NCI-H446 (cell line): ENCODE data around the gene REEP2.
"Not testable (repeated sequence)": the region's sequence is repeated elsewhere in the genome, so short reads cannot be mapped to it uniquely, and the experiment has no call there.

Source experiments
- DNase-seq, 2 experiments: peaks; one replicate each; lab custom pipeline; 2025; lab: John Stamatoyannopoulos, UW

The REEP2 gene

DNA sequence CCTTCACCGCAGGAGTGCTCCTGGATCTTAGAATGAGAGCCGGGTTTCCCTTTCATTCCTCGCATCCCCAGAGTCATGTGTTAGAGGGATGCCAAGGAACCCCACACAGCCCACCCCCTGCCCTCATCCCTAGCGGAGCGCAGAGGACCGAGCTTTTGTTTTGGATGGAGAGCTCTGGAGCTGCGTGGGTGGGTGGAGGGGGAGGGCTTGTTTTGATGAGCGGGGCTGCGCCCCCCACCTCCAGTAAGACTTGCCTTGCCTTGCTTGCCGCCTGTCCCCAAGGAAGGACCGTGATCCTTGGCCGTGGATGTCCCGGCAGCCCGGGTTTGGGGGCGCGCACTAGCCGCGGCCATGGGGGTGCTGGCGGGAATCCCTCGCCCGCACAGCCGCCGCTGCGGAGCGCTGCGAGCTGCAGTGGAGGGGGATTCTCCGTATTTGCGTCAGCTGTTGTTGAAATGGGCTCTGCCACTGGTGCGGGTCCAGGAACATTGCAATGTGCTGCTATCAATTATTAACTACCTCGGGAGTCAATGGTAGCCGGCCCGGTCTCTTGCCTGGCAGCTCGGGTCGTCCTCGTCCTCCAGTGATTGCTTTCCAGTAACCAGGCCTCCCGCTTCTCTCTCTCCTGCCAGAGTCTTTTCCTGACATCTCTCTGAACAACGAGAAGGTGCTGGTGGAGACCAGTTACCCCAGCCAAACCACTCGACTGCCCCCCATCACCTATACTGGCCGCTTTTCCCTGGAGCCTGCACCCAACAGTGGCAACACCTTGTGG lies 27.5 kb downstream of the REEP2 start:
- no peak for DNase-seq

DNA sequence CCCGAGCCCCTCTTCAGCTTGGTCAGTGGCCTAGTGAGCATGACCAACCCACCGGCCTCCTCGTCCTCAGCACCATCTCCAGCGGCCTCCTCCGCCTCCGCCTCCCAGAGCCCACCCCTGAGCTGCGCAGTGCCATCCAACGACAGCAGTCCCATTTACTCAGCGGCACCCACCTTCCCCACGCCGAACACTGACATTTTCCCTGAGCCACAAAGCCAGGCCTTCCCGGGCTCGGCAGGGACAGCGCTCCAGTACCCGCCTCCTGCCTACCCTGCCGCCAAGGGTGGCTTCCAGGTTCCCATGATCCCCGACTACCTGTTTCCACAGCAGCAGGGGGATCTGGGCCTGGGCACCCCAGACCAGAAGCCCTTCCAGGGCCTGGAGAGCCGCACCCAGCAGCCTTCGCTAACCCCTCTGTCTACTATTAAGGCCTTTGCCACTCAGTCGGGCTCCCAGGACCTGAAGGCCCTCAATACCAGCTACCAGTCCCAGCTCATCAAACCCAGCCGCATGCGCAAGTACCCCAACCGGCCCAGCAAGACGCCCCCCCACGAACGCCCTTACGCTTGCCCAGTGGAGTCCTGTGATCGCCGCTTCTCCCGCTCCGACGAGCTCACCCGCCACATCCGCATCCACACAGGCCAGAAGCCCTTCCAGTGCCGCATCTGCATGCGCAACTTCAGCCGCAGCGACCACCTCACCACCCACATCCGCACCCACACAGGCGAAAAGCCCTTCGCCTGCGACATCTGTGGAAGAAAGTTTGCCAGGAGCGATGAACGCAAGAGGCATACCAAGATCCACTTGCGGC lies 28.2 kb downstream of the REEP2 start:
- DNase-seq, result no peak

DNA sequence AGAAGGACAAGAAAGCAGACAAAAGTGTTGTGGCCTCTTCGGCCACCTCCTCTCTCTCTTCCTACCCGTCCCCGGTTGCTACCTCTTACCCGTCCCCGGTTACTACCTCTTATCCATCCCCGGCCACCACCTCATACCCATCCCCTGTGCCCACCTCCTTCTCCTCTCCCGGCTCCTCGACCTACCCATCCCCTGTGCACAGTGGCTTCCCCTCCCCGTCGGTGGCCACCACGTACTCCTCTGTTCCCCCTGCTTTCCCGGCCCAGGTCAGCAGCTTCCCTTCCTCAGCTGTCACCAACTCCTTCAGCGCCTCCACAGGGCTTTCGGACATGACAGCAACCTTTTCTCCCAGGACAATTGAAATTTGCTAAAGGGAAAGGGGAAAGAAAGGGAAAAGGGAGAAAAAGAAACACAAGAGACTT lies 28.9 kb downstream of the REEP2 start:
- DNase-seq, result no peak

DNA sequence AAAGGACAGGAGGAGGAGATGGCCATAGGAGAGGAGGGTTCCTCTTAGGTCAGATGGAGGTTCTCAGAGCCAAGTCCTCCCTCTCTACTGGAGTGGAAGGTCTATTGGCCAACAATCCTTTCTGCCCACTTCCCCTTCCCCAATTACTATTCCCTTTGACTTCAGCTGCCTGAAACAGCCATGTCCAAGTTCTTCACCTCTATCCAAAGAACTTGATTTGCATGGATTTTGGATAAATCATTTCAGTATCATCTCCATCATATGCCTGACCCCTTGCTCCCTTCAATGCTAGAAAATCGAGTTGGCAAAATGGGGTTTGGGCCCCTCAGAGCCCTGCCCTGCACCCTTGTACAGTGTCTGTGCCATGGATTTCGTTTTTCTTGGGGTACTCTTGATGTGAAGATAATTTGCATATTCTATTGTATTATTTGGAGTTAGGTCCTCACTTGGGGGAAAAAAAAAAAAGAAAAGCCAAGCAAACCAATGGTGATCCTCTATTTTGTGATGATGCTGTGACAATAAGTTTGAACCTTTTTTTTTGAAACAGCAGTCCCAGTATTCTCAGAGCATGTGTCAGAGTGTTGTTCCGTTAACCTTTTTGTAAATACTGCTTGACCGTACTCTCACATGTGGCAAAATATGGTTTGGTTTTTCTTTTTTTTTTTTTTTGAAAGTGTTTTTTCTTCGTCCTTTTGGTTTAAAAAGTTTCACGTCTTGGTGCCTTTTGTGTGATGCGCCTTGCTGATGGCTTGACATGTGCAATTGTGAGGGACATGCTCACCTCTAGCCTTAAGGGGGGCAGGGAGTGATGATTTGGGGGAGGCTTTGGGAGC lies 29.5 kb downstream of the REEP2 start:
- DNase-seq, result no peak

DNA sequence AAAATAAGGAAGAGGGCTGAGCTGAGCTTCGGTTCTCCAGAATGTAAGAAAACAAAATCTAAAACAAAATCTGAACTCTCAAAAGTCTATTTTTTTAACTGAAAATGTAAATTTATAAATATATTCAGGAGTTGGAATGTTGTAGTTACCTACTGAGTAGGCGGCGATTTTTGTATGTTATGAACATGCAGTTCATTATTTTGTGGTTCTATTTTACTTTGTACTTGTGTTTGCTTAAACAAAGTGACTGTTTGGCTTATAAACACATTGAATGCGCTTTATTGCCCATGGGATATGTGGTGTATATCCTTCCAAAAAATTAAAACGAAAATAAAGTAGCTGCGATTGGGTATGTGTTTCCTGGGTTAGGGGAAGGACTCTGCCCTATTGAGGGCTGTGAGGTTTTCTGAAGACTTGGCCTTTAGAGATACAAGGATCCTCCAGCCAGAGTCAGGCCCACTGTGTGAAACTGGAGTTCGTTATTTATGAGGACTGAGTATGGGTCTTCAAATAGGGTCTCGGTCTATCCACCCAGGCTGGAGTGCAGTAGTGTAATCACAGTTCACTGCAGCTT lies 30.2 kb downstream of the REEP2 start:
- no peak for DNase-seq

DNA sequence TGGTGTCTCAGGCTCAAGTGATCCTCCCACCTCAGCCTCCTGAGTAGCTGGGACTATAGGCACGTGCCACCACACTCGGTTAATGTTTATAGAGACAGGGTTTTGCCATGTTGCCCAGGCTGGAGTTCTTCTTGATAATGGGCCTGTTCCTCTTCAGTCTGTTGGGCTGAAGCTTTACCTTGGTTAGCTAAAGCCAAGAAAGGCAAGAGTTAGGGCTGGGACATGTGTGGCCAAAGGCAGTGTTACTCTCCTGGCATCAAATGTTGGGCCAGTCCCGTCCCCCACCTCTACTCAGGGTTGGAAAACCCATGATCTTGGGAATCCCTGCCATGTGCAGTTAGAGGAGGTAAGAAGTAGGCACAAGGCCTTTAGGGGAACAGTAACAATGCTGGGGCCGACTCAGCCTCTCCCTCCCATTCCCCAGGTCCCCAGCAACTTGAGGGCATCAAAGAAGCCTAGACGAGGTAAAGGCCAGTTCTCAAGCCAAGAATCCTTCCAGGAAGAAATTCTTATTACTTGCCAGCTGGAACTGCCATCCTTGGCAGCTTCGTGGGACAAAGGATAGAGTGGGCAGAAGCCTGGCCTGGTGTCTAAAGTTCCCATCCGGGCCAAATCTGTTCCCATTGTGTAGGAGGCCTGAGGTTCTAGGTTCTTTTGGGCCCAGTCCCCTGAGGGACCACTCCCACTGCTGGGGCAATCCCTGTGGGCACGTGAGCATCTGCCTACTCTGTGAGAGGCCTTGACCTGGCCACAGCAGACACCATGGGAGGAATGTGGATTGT lies 30.9 kb downstream of the REEP2 start:
- DNase-seq, result peak in 1 of 2 experiments; percentile 85

DNA sequence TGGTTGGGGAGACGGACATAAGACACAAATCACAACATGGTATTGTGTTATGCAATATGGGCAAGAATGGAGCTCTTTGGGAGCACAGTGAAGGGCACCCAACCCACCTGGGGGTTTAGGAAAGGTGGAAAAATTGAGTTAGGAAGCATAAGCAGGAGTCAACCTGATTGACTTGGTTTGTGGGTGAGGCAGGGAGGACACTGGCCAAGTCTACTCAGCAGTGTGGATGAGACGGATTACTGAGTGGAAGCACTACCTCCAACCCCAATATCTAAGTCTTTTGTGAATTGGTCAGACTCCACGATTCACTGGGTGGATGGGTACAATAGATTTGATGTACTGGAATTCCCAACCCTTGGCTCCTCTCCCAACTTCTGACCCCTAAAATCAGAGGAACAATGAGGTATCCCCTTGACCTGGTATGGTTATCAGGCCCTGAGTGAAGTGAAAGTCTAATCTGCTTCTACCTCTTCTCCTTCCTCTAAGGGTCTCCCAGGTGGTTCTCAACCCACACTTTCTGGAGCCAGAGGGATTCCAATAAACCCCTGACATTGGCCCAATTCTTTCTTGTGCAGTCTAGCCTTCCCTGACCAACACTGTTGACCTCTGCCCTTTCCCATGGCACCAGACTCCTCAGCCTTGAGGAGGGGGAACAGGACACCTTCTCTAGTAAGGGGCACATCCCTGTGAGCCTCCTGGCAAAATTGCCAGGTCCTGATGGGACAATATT lies 31.6 kb downstream of the REEP2 start:
- DNase-seq, result peak in 1 of 2 experiments; percentile 85

DNA sequence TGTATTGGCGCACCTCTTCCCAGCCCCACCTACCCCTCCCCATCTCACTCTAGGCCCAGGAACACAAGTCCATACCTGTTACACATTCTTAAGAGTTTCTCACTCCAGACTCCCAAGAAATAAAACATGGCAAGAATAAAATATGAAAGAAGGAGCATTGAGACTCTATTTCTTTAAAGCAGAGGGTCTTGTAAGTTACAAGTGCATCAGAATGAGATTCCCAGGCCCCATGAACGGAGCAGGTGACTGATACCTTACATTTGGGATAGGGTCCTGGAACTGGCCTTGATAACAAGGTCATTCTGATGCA lies 32.1 kb downstream of the REEP2 start:
- DNase-seq, result no peak

DNA sequence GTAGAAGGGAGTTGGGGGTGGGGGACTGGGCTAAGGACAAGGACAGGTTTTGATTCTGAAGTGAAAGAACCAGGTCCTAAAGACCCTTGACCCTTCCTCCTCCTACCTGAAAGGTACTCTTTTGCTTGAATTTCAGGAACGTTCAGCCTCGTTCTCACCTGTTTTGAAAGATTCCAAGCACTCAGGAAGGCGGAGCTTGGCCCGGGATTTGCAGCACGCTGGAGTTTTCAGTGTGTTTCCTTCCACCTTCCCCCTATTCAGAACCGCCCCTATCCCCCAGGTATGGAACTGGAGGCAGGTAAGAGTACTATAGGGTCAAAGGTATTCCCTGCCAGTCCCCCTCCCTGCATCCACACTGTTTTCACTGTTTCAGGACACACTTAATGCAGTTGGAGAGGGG lies 33.5 kb downstream of the REEP2 start:
- DNase-seq, result no peak

DNA sequence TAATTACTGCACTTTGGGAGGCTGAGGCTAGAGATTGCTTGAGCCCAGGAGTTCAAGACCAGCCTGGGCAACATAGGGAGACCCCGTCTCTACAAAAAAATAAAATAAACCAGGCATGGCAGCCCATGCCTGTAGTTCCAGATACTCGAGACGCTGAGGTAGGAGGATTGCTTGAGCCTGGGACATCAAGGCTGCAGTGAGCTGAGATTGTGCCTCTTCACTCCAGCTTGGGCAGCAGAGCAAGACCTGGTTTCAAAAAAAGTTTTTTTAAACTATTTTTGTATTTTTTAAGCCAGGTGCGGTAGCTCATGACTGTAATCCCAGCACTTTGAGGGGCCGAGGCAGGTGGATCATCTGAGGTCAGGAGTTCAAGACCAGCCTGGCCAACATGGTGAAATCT lies 34.3 kb downstream of the REEP2 start:
- not testable (repeated sequence) for DNase-seq

DNA sequence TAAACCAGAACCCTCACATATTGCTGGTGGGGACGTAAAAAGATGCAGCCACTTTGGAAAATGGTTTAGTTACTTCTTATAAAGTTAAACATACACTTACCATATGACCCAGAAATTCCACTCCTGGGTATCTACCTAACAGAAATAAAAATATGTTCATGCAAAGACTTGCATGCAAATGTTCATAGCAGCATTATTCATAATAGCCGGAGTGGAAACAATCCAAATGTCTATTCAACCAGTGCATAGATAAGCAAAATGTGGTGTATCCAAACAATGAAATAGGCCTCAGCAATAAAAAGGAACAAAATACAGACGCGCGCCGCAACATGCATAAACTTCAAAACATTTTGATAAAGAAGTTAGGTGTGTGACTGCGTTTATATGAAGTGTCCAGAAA lies 38.1 kb downstream of the REEP2 start:
- DNase-seq, result no peak

DNA sequence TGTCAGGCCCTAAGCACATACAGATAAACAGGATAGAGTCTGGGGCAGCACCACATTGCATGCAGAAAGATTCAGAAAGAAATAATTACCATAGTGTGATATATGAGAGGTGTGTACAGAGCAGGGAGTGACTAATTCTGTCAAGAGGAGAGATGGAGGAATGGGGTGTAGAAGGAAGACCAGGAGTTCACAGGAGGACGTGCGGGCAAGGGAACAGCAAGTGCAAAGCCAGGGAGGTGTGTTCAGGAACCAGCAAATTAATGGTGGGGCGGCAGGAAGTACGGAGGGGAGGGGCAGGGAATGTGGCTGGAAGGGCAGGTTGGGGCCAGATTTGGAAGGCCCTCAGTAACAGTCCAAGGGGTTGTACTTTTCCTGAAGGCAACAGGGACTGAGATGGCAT lies 43.8 kb downstream of the REEP2 start:
- DNase-seq, result no peak

DNA sequence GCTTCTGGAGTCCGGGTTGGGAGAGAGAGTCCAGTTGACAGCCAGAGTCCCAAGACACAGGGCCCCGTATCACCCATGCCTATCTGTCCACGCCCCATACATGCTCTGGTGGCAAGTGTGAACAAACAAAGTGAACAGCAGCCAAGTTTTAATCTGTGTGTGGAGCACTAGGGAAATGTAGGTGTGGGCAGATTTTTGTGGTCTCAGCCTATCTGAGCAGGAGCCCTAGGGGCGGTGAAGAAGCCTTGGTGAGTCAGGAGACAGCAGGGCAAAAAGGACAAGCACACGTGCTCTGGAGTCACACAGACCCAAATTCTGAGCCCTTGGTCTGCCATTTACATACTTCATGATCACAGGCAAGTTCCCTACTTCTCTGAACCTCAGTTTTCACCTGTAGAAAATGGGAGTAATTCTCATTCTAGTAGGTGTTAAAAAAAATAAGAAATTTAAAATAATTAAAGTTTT lies 49.7 kb downstream of the REEP2 start:
- DNase-seq, result no peak

DNA sequence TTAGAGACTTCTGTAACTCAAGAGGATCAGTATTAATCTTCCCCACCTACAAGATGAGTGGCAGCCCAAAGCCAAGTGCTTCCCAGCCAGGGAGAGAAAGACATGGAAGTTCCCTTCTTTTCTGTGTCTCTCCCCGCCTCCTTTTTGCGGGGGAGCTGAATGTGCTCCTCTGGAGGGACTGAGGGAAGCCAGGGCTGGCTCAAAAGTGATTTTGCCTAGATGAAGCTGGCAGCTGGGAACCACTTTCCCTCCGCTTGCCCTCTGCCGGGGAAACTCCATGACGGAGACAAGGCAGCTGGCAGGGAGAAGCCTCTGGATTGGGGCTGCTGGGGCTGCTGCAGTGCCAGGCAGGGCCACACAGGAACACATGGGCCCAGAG lies 50.8 kb downstream of the REEP2 start:
- DNase-seq, result peak in 1 of 2 experiments; percentile 27

DNA sequence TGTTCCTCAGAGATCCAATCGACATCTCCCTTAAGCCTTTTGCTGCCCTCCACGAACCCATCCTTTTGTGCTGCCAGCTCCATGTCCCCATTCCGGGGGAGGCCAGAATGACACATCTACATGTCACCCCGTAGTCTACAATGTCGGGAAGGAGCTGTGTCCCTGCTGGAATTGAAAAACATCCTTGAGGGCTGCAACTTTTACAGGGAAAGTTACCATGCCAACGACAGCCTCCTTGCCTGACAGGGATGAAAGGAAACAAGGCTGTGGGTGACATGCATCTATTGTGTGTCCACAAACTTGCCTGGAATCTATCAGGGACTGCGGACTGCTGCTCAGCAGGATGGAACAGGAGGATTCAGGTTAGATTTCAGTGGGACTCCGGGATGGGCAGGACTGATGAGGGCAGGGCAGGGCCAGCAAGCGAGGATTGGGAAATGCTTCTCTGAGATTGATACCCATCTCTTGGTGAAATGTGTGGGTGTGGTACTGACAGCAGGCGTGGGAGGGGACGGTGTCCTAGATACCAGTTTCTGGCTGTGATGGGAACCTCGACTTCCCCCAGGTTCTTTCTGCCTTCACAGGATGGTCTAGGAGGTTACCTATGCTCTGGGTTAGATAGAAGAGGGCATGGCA lies 51.9 kb downstream of the REEP2 start:
- DNase-seq, result no peak

DNA sequence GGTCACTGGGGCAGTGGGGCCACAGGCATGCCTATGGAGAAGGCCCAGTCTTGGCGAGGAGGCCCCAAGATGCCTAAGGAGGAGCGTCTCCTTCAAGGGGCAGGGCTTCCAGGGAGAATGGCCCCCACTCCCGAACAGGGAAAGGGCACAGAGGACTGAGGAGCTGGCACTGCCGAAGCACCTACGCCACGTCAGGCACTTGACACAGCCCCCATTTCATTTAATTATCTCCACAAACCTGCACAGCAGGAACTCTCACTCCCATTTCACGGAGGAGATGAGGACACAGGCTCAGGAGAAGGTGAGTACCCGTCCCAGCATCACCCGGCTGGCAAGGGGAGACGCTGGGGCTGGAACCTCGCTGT lies 52.4 kb downstream of the REEP2 start:
- DNase-seq, result no peak

DNA sequence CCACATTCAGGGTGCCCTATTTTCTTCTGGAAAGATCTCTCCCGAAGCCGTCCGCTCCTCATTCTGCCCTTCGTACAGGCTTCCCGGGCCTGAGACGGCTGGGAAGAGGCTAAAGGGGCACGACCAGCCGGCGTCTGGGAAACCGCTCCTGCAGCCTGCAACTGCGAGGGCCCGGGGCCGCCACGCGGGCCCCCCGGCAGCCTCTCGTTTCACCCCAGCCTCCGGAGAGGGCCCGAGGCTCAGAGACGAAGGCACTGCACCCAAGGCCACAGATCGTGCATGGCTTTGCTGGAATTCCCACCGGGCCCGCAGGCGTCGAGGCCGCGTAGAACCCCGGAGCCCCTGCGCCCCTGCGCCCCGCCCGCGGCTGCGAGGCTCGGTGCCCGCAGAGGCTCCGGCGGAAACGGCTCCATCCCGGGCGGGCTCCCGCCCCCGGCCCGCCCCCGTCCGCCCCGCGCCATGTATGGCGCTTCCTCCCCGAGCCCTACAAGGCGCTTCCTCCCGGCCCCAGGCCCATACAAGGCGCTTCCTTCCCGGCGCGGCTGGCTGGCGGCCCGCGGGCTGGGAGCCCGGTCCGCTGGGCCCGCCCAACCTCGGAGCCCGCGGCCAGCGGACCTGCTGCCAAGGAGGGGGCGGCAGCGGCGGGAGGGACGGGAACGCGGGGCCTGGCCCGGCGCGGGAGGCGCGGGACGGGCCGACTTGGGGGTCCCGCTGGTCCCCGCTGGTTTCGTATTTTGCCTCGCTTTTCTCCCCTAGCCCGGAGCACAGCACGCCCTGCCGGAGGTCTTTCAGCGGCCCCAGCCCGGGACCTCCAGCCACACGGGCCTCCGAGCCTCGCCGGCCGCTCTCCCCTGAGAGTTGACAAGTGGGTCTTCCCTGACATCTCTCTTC lies 53.1 kb downstream of the REEP2 start:
- peak; percentile 83 to 93 for DNase-seq

DNA sequence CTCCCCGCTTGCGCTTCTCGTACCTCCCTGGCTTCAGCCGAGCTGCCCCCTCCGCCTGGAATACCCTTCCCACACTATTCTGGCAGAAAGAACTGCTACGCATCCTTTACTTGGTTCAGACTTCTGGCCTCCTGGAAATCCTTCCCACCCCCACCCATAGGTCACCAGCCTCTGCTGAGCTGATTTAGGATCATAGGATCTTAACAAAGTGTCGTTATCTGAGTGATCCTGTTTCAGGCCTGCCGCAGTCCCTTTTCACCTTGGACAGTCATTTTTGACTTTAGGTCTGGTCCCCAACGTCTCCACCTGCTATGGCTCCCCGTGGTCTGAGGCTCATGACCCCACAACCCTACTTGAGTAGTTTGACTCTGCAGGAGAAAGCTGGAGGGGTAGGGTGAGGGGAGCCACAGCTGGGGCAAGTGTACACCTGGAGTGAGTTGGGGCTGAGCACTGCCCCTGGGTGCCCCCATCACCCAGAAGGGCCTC lies 53.7 kb downstream of the REEP2 start:
- DNase-seq, result no peak

DNA sequence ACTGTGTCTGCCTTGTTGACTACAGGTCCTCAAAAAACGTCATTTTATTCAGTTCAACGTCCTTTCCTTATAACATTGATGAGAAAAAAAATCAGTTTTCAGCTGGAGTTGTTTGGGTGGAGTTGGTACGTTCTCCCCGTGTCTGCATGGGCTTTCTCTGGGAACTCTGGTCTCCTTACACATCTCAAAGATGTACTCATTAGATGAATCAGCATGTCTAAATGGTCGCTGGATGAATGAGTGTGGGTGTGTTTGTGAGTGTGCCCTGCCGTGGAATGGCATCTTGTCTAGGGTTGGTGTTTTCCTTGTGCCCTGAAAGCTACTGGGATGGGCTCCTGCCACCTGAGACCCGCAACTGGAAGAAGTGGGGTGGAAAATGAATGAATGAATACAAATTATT lies 56.5 kb downstream of the REEP2 start:
- DNase-seq, result no peak
